Measurements from ENCODE around the gene PDE6C. TPM values are rescaled to one million over a fixed set of nuclear protein-coding genes. Genes with fewer than 3 reads are reported as not detected.

The PDE6C gene
- not detected for total RNA-seq

DNA sequence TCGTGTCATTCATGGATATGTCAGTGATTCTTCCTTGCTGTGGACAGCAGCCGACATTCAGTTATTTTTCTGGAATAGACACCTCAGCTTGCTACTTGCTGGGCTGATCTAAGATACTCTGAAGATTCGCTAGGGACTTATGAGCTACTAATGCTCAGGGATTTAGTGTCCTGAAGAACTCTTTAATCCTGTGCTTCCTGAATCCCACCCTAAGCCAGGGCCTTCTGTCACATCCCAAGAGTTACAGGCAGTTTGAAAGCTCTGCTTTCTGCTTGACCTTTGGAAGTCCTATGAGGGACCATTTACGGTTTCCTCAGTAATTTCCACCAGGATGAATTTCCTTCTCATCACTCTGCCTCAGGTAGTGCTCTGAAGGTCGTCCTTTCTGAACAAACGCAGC, at the start of gene PDE6C:
Gene PDE6C (plus strand): TSS at position 227 of the 400 bp plus-strand sequence. CDS start 189 bp downstream, outside the sequence.
- no peak for FAIRE-seq

DNA sequence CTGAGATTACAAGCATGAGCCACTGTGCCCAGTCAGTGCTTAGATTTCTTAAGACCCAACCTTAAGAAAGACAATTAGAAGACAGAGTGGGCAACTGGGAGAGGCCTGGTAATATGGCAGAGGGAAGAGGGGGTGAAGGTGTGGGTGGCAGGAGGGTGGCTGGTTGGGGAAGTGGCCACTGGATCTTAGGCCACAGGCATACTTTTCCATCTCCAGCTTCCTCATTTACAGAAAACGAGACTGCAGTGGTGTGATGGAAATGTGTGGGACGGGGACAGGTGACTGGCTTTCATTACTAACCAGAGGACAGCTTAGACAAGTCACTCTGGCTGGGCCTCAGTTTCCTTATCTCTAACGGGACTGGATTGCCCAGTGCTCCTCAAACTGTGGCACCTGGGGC, 46.9 kb upstream of the PDE6C start:
- FAIRE-seq = no peak

More for the DNA sequence above, at the start of gene PDE6C:
- DNase-seq (ENCODE audit: low spot score in 2 of 2) = no peak

DNA sequence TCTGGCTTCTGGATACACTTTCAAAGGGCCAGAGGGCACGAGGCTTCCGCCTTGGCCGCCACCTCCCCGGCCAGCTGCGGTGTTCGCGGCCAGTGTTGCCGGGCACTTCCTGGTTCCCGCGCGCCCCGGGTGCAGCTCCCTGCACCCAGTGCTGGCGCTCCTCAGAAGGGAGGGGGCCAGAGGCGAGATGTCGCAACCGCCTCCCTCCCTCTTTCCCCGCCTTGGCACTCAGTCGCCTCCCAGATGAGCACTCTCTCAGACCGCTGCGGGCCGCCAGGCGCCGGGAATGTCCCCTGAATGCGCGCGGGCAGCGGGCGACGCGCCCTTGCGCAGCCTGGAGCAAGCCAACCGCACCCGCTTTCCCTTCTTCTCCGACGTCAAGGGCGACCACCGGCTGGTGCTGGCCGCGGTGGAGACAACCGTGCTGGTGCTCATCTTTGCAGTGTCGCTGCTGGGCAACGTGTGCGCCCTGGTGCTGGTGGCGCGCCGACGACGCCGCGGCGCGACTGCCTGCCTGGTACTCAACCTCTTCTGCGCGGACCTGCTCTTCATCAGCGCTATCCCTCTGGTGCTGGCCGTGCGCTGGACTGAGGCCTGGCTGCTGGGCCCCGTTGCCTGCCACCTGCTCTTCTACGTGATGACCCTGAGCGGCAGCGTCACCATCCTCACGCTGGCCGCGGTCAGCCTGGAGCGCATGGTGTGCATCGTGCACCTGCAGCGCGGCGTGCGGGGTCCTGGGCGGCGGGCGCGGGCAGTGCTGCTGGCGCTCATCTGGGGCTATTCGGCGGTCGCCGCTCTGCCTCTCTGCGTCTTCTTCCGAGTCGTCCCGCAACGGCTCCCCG, 45.7 kb upstream of the PDE6C start, which contains the start of gene FFAR4:
Gene FFAR4 (plus strand): TSS at position 231 of the 842 bp plus-strand sequence. CDS start 56 bp downstream, at position 287.
- FAIRE-seq (no peak), DNase-seq (ENCODE audit: low spot score in 2 of 2) (peak; percentile 33 to 45)

More for the DNA sequence above, 46.9 kb upstream of the PDE6C start:
- DNase-seq (ENCODE audit: low spot score in 2 of 2) = no peak

DNA sequence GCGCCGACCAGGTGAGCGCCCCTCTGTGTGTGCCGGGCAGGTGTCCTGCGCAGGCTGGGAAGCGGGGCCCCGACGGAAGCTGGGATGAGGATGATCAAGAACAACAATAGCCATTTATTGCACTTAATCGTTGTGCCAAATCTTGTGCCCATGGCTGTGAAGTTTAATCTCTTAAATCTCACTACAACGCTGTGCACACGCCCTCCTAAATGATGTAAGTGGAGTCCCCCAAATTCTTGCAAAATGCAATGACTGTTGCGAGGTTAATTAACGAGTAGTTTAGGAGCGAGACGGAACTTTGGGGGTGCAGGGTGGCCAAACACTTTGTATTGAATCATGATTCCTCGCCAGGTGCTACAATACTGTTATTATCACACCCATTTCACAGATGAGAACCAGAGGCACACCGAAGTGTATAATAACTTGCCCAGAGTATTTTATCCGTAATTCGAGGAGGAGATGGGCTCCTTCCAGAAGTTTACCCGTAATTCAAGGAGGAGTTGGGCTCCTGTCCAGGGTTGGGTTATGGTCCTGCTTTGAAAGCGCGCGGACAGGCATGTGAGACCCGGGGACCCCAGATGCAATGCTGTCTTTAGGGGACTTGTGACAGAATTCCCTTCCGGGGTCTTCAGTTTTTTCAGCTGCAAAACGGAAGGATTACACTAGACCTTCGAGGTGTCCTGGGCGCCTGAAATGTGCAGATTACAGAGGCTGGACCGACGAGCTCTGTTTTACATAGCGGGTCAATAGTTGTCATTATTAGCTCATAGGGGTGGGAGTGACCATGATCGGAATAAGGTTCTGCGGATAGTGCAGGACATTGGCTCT, 44.8 kb upstream of the PDE6C start:
- DNase-seq (ENCODE audit: low spot score in 2 of 2) = no peak
- no peak for FAIRE-seq

- no peak for DNase-seq (ENCODE audit: low spot score in 2 of 2)
Measured at GRCh38 chr10:93568105-93568390, 44.3 kb upstream of the PDE6C start.

GRCh38 chr10:93570383-93570782, 42.0 kb upstream of the PDE6C start:
- DNase-seq (ENCODE audit: low spot score in 2 of 2) (no peak), FAIRE-seq (no peak)

More at GRCh38 chr10:93568105-93568390, 44.3 kb upstream of the PDE6C start:
- FAIRE-seq = no peak

GRCh38 chr10:93572606-93573005, 39.7 kb upstream of the PDE6C start:
- FAIRE-seq = no peak
- no peak for DNase-seq (ENCODE audit: low spot score in 2 of 2)

DNA sequence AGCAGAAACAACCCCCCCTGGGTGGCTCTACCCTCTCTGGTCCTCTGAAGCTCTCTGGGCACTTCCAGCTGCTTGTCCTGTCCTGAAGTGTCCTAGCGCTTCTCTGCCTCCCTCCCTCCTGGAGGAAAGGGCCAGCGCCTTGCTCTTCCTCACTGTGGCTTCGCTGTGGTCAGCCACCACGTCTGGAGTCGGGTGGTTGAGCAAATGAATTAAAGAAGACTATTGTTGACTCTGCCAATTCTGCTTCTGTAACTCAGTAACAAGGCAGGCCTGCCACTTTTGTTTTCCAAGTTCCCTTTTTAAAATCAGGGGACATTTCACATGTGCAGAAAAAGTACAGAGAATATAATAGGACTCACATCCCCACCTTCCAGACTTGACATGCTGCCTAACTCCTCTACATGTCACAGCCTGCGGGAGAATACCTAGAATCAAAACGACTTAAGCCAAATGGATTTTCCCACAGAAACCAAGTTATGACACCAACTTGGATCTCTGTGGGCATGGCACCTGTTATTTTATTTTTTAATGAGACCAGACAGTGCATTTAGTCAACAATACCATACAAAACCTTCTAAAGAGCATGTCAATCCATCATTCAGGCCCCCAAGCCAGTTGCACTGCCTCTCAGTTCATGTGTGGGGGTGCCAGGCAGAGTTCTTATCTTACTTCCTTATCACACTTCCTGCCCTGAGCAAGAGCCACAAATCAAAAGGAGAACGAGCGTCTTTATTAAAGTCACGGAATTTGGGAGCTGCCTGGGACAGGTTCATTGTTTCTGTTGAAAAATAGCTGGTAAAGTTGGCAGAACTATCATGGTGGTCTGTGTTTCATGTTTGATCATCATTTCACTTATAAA, 39.1 kb upstream of the PDE6C start:
- FAIRE-seq (no peak), DNase-seq (ENCODE audit: low spot score in 2 of 2) (no peak)

- DNase-seq (ENCODE audit: low spot score in 2 of 2) (no peak), FAIRE-seq (no peak)
Measured at GRCh38 chr10:93573924-93574323, 38.4 kb upstream of the PDE6C start.

- FAIRE-seq (no peak), DNase-seq (ENCODE audit: low spot score in 2 of 2) (no peak)
Measured at GRCh38 chr10:93576888-93577287, 35.4 kb upstream of the PDE6C start.

DNA sequence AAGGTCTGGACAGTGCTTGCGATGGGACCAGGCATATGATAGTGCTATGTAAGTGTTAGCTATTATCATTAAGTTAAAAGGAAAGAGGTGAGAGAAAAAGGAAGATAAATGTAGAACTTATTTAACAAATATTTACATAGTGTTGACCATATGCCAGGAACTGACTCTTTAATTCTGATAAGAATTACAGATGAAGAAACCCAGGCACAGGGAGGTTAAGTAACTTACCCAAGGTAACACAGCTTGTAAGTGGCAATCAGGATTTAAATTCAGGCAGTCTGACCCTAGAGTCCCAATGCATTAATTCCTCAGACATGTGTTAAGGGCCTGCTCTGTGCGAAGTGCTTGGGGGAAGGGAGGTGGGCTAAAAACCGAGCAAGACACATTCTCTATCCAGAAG, 34.8 kb upstream of the PDE6C start:
- no peak for FAIRE-seq
- no peak for DNase-seq (ENCODE audit: low spot score in 2 of 2)

GRCh38 chr10:93579089-93579488, 33.2 kb upstream of the PDE6C start:
- no peak for DNase-seq (ENCODE audit: low spot score in 2 of 2)
- FAIRE-seq = no peak

- FAIRE-seq = no peak
Measured at GRCh38 chr10:93579985-93580711, 32.2 kb upstream of the PDE6C start.

GRCh38 chr10:93580828-93581227, 31.5 kb upstream of the PDE6C start:
- no peak for DNase-seq (ENCODE audit: low spot score in 2 of 2)
- no peak for FAIRE-seq

More at GRCh38 chr10:93579985-93580711, 32.2 kb upstream of the PDE6C start:
- DNase-seq (ENCODE audit: low spot score in 2 of 2) = no peak

DNA sequence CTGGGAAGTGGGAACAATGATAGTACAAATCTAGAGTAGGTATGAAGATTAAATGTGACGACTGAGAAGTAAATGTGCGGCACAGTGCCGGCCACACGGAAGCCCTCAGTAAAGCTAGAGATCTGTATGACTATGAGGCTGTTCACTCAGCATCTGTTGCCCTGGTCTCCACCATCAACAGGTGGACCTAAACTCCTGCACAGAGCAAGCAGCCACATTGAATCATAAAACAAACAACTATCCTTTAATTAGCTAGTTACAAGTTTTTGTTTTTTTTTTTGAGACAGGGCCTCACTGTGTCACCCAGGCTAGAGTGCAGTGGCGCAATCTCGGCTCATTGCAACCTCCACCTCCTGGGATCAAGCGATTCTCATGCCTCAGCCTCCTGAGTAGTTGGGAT, 27.9 kb upstream of the PDE6C start:
- FAIRE-seq = no peak

GRCh38 chr10:93589648-93590562, 22.4 kb upstream of the PDE6C start:
- FAIRE-seq (no peak), DNase-seq (ENCODE audit: low spot score in 2 of 2) (no peak)

More for the DNA sequence above, 27.9 kb upstream of the PDE6C start:
- no peak for DNase-seq (ENCODE audit: low spot score in 2 of 2)

GRCh38 chr10:93590638-93591037, 21.7 kb upstream of the PDE6C start:
- FAIRE-seq (no peak), DNase-seq (ENCODE audit: low spot score in 2 of 2) (no peak)

- no peak for DNase-seq (ENCODE audit: low spot score in 2 of 2)
- FAIRE-seq = no peak
Measured at GRCh38 chr10:93591065-93591808, 21.1 kb upstream of the PDE6C start.

Measured in frontal cortex (tissue), 4 donors.